Right forelimb (tissue), 1 donor: ENCODE measurements around the gene WDR1.

Experiments
- DNase-seq: peaks from one replicate; pipeline ENCODE4 v3.0.0-alpha.2; 2018

The WDR1 gene

GRCh38 chr4:10066206-10066605 lies 50.4 kb downstream of the WDR1 start:
- DNase-seq: no peak

- no peak for DNase-seq
These were observed 52.9 kb downstream of the WDR1 start for GRCh38 chr4:10063544-10064300.

- no peak for DNase-seq
These were observed 54.8 kb downstream of the WDR1 start for GRCh38 chr4:10061650-10062415.

GRCh38 chr4:10058371-10058770 lies 58.2 kb downstream of the WDR1 start:
- DNase-seq: no peak

- DNase-seq: no peak
These were observed 59.6 kb downstream of the WDR1 start for GRCh38 chr4:10057023-10057395.

- no peak for DNase-seq
These were observed 60.1 kb downstream of the WDR1 start for GRCh38 chr4:10056334-10057022.

GRCh38 chr4:10055871-10056270 lies 60.7 kb downstream of the WDR1 start:
- DNase-seq: no peak

- DNase-seq: no peak
These were observed 62.0 kb downstream of the WDR1 start for GRCh38 chr4:10054571-10055041.

- DNase-seq: no peak
These were observed 62.8 kb downstream of the WDR1 start for GRCh38 chr4:10053635-10054453.

- DNase-seq: no peak
These were observed 65.0 kb downstream of the WDR1 start for GRCh38 chr4:10051517-10052135.

GRCh38 chr4:10050721-10051120 lies 65.9 kb downstream of the WDR1 start:
- no peak for DNase-seq

GRCh38 chr4:10050261-10050661 lies 66.3 kb downstream of the WDR1 start:
- DNase-seq: no peak

- no peak for DNase-seq
These were observed 67.5 kb downstream of the WDR1 start for GRCh38 chr4:10048941-10049697.

GRCh38 chr4:10047967-10048366 lies 68.6 kb downstream of the WDR1 start:
- no peak for DNase-seq

GRCh38 chr4:10046471-10046870 lies 70.1 kb downstream of the WDR1 start:
- DNase-seq: no peak

- no peak for DNase-seq
These were observed 71.1 kb downstream of the WDR1 start for GRCh38 chr4:10045481-10045880.

GRCh38 chr4:10041036-10041435 lies 75.6 kb downstream of the WDR1 start:
- DNase-seq: peak; percentile 18

GRCh38 chr4:10040049-10040892 lies 76.3 kb downstream of the WDR1 start:
- peak; percentile 16 for DNase-seq

GRCh38 chr4:10036807-10037342 lies 79.7 kb downstream of the WDR1 start:
- no peak for DNase-seq

GRCh38 chr4:10035130-10035529 lies 81.5 kb downstream of the WDR1 start:
- DNase-seq: peak; percentile 6
